AG08395 (cell line): ENCODE measurements around the gene TKT.

Source experiments
- DNase-seq: peaks from one replicate; pipeline ENCODE4 v3.0.0; 2012; ENCODE audit warnings: mixed read lengths, low spot score

TKT gene

GRCh38 chr3:53240989-53241972 is 14.5 kb downstream of the TKT start:
- DNase-seq = no peak

GRCh38 chr3:53239800-53240199 is 16.0 kb downstream of the TKT start:
- DNase-seq = no peak

GRCh38 chr3:53238886-53239285 is 16.9 kb downstream of the TKT start:
- no peak for DNase-seq

- peak; percentile 91 for DNase-seq
These were observed 17.6 kb downstream of the TKT start for GRCh38 chr3:53238051-53238850.

GRCh38 chr3:53236112-53236841 is 19.5 kb downstream of the TKT start:
- peak; percentile 92 for DNase-seq

- no peak for DNase-seq
These were observed 20.3 kb downstream of the TKT start for GRCh38 chr3:53235545-53235944.

GRCh38 chr3:53234841-53235232 is 21.0 kb downstream of the TKT start:
- no peak for DNase-seq

GRCh38 chr3:53234130-53234840 is 21.5 kb downstream of the TKT start:
- no peak for DNase-seq

GRCh38 chr3:53232641-53233377 is 23.0 kb downstream of the TKT start:
- no peak for DNase-seq

GRCh38 chr3:53231532-53232511 is 24.0 kb downstream of the TKT start:
- no peak for DNase-seq

GRCh38 chr3:53230789-53231188 is 25.0 kb downstream of the TKT start:
- no peak for DNase-seq

- DNase-seq = no peak
These were observed 25.7 kb downstream of the TKT start for GRCh38 chr3:53230041-53230621.

GRCh38 chr3:53229606-53230005 is 26.2 kb downstream of the TKT start:
- DNase-seq = no peak

- DNase-seq = no peak
These were observed 26.7 kb downstream of the TKT start for GRCh38 chr3:53229171-53229570.

- no peak for DNase-seq
These were observed 27.6 kb downstream of the TKT start for GRCh38 chr3:53227993-53228885.

- DNase-seq = no peak
These were observed 28.9 kb downstream of the TKT start for GRCh38 chr3:53226841-53227407.

- DNase-seq = no peak
These were observed 29.5 kb downstream of the TKT start for GRCh38 chr3:53226142-53226840.
